Upper lobe of left lung (tissue), 4 donors: Measurements from ENCODE around the gene PRSS3.

Experiments used
- CTCF ChIP-seq, 6 experiments: fragments of 450-650 bp in 4 of 6; fragments of 200-600 bp in 2 of 6; sonication (generic) in 2 of 6; IDR thresholded peaks; one replicate each; pipeline ENCODE4 v1.5.1; 2016 to 2019; ENCODE audit warnings: antibody characterized with exemption in 6 of 6
- EP300 ChIP-seq, 4 donors: sonication (generic); formaldehyde crosslinking; IDR thresholded peaks; one replicate each; pipeline ENCODE4 v1.5.1; 2017; ENCODE audit warnings: antibody characterized with exemption in 4 of 4, control low read depth in 2 of 4
- POLR2A ChIP-seq, 4 donors: fragments of 450-650 bp; IDR thresholded peaks; one replicate each; pipeline ENCODE4 v1.5.1; 2016 to 2017; ENCODE audit warnings: antibody characterized with exemption in 4 of 4, mild to moderate bottlenecking in 2 of 4
- POLR2AphosphoS5 ChIP-seq, 2 donors: sonication (generic); formaldehyde crosslinking; IDR thresholded peaks; one replicate each; pipeline ENCODE4 v1.5.1; 2017; ENCODE audit warnings: antibody characterized with exemption in 2 of 2

GRCh38 chr9:33795281-33795680 lies at the start of gene PRSS3:
- TF ChIP-seq CTCF (IDR thresholded peaks at IDR 0.05), result no peak
- no peak for TF ChIP-seq POLR2AphosphoS5 (IDR thresholded peaks at IDR 0.05)
- TF ChIP-seq EP300 (IDR thresholded peaks at IDR 0.05), result no peak
- TF ChIP-seq POLR2A (IDR thresholded peaks at IDR 0.05), result no peak
